Measurements from ENCODE around the gene PIGN. TPM values are rescaled to one million over a fixed set of nuclear protein-coding genes. Genes with fewer than 3 reads are reported as not detected.

The PIGN gene
- total RNA-seq, 1 donor from 2014 or later = 22.6 TPM

- Histone ChIP-seq H3K27me3 (ENCODE audit: control insufficient read depth, insufficient read depth, low read length) (no peaks in the 10 kb centered on the region), H3K4me3 (ENCODE audit: low read depth, low read length) (no peak overlapping the region), H3K36me3 (ENCODE audit: control insufficient read depth, insufficient read depth, low read length) (no peaks in the 10 kb centered on the region)
- no peak for DNase-seq (ENCODE audit: low read depth)
- no peak for TF ChIP-seq CTCF (IDR thresholded peaks at IDR 0.05; ENCODE audit: insufficient read depth, low read length, poor library complexity, severe bottlenecking)
Observed at GRCh38 chr18:62060820-62061219, 126.0 kb downstream of the PIGN start.

- DNase-seq (ENCODE audit: low read depth) = no peak
- Histone ChIP-seq H3K27me3 (ENCODE audit: control insufficient read depth, insufficient read depth, low read length) (no peaks in the 10 kb centered on the region), H3K4me3 (ENCODE audit: low read depth, low read length) (no peak overlapping the region), H3K36me3 (ENCODE audit: control insufficient read depth, insufficient read depth, low read length) (no peaks in the 10 kb centered on the region)
- no peak for TF ChIP-seq CTCF (IDR thresholded peaks at IDR 0.05; ENCODE audit: insufficient read depth, low read length, poor library complexity, severe bottlenecking)
Observed at GRCh38 chr18:62054929-62055498, 131.8 kb downstream of the PIGN start.

DNA sequence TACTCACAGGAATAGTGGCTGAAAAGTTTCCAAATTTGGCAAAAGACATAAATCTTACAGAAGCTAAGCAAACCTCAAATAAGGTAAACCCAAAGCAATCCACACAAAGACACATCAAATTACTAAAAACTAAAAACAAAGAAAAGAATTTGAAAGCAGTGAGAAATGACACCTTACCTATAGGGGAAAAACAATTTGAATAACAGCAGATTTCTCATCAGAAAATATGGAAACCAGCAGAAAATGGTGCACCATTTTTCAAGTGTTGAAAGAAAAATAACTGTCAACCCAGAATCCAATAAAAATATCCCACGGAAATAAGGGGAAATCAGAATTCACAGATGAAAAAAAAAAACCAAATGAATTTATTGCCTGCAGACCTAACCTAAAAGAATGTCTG lies 138.6 kb downstream of the PIGN start:
- DNase-seq (ENCODE audit: low read depth) = no peak
- H3K27me3 ChIP-seq (ENCODE audit: control insufficient read depth, insufficient read depth, low read length) = no peaks in the 10 kb centered on the region
- no peak overlapping the region for H3K4me3 ChIP-seq (ENCODE audit: low read depth, low read length)
- TF ChIP-seq CTCF (IDR thresholded peaks at IDR 0.05; ENCODE audit: insufficient read depth, low read length, poor library complexity, severe bottlenecking) = no peak
- no peaks in the 10 kb centered on the region for H3K36me3 ChIP-seq (ENCODE audit: control insufficient read depth, insufficient read depth, low read length)

DNA sequence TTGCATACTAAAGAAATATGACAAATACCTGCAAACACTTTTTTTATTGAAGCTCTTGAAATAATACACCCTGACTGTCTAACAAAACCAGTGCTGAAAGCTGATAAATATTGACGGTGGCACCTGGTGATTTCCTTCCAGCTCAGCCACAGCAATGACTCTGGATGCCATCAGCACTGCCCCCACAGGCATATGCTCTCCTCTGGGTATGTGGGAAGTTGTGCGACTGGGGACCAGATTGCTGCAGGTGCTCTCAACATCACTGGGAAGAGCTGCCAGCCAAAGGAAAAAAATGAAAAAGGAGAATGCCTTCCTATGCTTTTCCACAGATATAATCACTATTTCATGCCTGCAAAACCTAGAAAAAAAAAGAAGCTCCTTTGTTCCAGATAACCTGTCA lies 141.5 kb downstream of the PIGN start:
- Histone ChIP-seq H3K27me3 (ENCODE audit: control insufficient read depth, insufficient read depth, low read length) (no peaks in the 10 kb centered on the region), H3K36me3 (ENCODE audit: control insufficient read depth, insufficient read depth, low read length) (no peaks in the 10 kb centered on the region), H3K4me3 (ENCODE audit: low read depth, low read length) (no peak overlapping the region)
- no peak for TF ChIP-seq CTCF (IDR thresholded peaks at IDR 0.05; ENCODE audit: insufficient read depth, low read length, poor library complexity, severe bottlenecking)
- no peak for DNase-seq (ENCODE audit: low read depth)

- no peak overlapping the region for H3K4me3 ChIP-seq (ENCODE audit: low read depth, low read length)
- no peaks in the 10 kb centered on the region for H3K27me3 ChIP-seq (ENCODE audit: control insufficient read depth, insufficient read depth, low read length)
- TF ChIP-seq CTCF (IDR thresholded peaks at IDR 0.05; ENCODE audit: insufficient read depth, low read length, poor library complexity, severe bottlenecking) = no peak
- DNase-seq (ENCODE audit: low read depth) = no peak
- no peaks in the 10 kb centered on the region for H3K36me3 ChIP-seq (ENCODE audit: control insufficient read depth, insufficient read depth, low read length)
Observed at GRCh38 chr18:62044490-62045000, 142.3 kb downstream of the PIGN start.
